Sigmoid colon (tissue), 4 donors: ENCODE measurements around the gene POLR3A.

Experiments
- EP300 ChIP-seq, 4 donors: sonication (generic); formaldehyde crosslinking; IDR thresholded peaks; one replicate each; pipeline ENCODE4 v1.6.1; 2017; ENCODE audit warnings: antibody characterized with exemption in 4 of 4
- POLR2A ChIP-seq, 2 donors: fragments of 450-650 bp; IDR thresholded peaks; one replicate each; pipeline ENCODE4 v1.6.1; 2016; ENCODE audit warnings: antibody characterized with exemption in 2 of 2, mild to moderate bottlenecking in 2 of 2, moderate library complexity in 2 of 2
- POLR2AphosphoS5 ChIP-seq, 4 donors: sonication (generic); formaldehyde crosslinking; IDR thresholded peaks; one replicate each; pipeline ENCODE4 v1.6.1; 2017; ENCODE audit warnings: antibody characterized with exemption in 4 of 4
- TF ChIP-seq, protein P1 (sequence below), 4 experiments: fragments of 450-650 bp in 3 of 4; fragments of 200-600 bp in 1 of 4; IDR thresholded peaks; one replicate each; pipeline ENCODE4 v1.5.1; 2016 to 2019; ENCODE audit warnings: antibody characterized with exemption in 4 of 4, mild to moderate bottlenecking in 3 of 4, moderate library complexity in 2 of 4

DNA sequence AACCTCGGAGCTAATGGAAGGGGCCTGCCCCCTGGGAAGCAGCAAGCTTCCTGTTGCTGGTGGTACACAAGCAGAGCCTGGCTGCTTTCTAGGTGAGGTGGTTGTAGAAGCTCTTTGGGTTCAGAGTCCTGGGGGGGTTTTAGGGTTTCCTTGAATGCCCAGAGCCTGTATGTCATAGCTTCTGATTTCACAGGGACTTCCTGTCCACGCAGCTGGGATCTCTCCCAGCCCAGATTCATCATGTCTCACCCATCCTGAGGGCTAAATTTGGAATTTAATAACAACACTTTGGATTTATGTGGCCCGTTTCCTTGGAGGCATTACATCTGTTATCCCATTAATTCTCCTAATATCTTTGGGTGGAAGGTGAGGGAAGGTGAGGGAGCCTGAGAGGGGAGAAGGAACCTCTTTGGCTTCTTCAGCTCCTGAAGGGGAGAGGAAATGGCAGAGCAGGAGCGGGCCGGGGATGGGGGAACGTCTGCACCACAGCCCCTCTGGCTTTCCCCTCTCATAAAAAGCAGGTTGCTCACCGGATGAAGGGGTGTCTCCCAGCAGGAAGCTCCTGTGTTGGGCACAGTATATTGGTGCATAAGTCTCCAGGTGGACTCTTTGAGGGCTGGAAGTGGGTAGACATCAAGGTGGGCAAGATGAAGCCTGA lies 24.0 kb upstream of the POLR3A start:
- TF ChIP-seq POLR2AphosphoS5 (IDR thresholded peaks at IDR 0.05) (peak in 1 of 4 donors; percentile 15), POLR2A (IDR thresholded peaks at IDR 0.05) (no peak), EP300 (IDR thresholded peaks at IDR 0.05) (no peak)
- TF ChIP-seq, protein P1, sequence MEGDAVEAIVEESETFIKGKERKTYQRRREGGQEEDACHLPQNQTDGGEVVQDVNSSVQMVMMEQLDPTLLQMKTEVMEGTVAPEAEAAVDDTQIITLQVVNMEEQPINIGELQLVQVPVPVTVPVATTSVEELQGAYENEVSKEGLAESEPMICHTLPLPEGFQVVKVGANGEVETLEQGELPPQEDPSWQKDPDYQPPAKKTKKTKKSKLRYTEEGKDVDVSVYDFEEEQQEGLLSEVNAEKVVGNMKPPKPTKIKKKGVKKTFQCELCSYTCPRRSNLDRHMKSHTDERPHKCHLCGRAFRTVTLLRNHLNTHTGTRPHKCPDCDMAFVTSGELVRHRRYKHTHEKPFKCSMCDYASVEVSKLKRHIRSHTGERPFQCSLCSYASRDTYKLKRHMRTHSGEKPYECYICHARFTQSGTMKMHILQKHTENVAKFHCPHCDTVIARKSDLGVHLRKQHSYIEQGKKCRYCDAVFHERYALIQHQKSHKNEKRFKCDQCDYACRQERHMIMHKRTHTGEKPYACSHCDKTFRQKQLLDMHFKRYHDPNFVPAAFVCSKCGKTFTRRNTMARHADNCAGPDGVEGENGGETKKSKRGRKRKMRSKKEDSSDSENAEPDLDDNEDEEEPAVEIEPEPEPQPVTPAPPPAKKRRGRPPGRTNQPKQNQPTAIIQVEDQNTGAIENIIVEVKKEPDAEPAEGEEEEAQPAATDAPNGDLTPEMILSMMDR (IDR thresholded peaks at IDR 0.05) = no peak
